ENCODE data around the gene CCDC85C.

The CCDC85C gene

DNA sequence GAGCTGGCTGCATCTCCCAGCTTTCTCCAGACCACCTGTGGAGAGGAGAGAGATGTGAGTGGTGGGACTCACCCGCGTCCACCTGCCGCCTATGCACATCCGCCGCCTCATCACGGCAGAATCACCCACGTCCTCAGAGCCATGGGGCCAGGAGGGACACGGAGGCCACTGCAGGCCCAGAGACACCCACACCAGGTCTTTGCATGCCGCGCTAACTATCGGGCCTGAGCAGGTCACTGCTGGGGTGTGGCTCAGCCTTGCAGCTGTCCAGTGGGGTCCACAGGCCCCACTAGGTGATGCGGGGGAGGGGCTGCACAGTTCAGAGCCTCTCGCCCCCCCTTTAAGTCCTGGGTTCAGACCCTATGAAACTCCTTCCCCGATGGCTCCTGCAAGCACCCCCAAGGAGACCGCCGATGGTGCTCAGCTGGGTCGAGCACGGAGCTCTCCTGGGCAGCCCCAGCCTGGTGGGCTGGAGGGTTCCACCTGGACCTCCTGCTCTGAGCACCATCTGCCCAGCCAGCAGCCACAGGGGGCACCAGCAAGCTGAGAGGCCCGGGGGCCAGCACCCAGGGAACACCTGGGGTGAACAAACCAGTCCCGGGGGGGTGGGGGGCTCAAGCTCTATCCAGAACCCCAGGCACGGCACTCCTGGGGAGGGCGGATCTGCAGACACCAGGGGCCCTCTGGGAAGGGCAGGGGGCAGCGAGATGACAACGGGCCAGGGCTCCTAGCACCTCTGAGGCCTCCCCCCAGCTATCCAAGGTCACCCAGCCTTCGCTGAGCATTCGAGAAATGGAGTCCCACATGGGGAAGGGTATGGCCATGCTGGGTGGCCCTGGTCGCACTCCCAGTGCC is 88.5 kb downstream of the CCDC85C start:
- H3K4me2 ChIP-seq = no peak overlapping the region
- H3K36me3 ChIP-seq (ENCODE audit: insufficient read depth) = no peaks in the 10 kb centered on the region
- H3K4me1 ChIP-seq (ENCODE audit: low read depth, poor library complexity, severe bottlenecking) = peaks cover 3% of the 10 kb centered on the region
- TF ChIP-seq, protein P1, sequence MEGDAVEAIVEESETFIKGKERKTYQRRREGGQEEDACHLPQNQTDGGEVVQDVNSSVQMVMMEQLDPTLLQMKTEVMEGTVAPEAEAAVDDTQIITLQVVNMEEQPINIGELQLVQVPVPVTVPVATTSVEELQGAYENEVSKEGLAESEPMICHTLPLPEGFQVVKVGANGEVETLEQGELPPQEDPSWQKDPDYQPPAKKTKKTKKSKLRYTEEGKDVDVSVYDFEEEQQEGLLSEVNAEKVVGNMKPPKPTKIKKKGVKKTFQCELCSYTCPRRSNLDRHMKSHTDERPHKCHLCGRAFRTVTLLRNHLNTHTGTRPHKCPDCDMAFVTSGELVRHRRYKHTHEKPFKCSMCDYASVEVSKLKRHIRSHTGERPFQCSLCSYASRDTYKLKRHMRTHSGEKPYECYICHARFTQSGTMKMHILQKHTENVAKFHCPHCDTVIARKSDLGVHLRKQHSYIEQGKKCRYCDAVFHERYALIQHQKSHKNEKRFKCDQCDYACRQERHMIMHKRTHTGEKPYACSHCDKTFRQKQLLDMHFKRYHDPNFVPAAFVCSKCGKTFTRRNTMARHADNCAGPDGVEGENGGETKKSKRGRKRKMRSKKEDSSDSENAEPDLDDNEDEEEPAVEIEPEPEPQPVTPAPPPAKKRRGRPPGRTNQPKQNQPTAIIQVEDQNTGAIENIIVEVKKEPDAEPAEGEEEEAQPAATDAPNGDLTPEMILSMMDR (conservative IDR thresholded peaks at IDR 0.05; ENCODE audit: low read depth, low read length) = no peak
- no peaks in the 10 kb centered on the region for H3K27me3 ChIP-seq (ENCODE audit: insufficient read depth, low read depth)
- H3K27ac ChIP-seq = no peak overlapping the region
- H3K9ac ChIP-seq = no peak overlapping the region
- H4K20me1 ChIP-seq (ENCODE audit: insufficient read depth) = no peaks in the 10 kb centered on the region
- no peak overlapping the region for H3K4me3 ChIP-seq (IDR thresholded peaks at IDR 0.05; ENCODE audit: insufficient read depth, low read depth, low read length)
- no peak overlapping the region for H2AFZ ChIP-seq (ENCODE audit: low read depth)
- no peaks in the 10 kb centered on the region for H3K79me2 ChIP-seq (ENCODE audit: insufficient read depth, low read depth)

- Histone ChIP-seq H3K4me1 (ENCODE audit: low read depth, poor library complexity, severe bottlenecking) (peaks cover 3% of the 10 kb centered on the region), H3K36me3 (ENCODE audit: insufficient read depth) (no peaks in the 10 kb centered on the region), H3K4me2 (no peak overlapping the region), H4K20me1 (ENCODE audit: insufficient read depth) (no peaks in the 10 kb centered on the region), H3K27me3 (ENCODE audit: insufficient read depth, low read depth) (no peaks in the 10 kb centered on the region), H3K79me2 (ENCODE audit: insufficient read depth, low read depth) (no peaks in the 10 kb centered on the region), H2AFZ (ENCODE audit: low read depth) (no peak overlapping the region), H3K27ac (no peak overlapping the region), H3K9ac (no peak overlapping the region), H3K4me3 (IDR thresholded peaks at IDR 0.05; ENCODE audit: insufficient read depth, low read depth, low read length) (no peak overlapping the region)
- TF ChIP-seq, protein P1 (conservative IDR thresholded peaks at IDR 0.05; ENCODE audit: low read depth, low read length) = no peak
Observed at GRCh38 chr14:99514552-99515300, 89.3 kb downstream of the CCDC85C start.

- Histone ChIP-seq H4K20me1 (ENCODE audit: insufficient read depth) (no peaks in the 10 kb centered on the region), H3K4me2 (no peak overlapping the region), H3K9ac (no peak overlapping the region), H2AFZ (ENCODE audit: low read depth) (no peak overlapping the region), H3K36me3 (ENCODE audit: insufficient read depth) (no peaks in the 10 kb centered on the region), H3K27me3 (ENCODE audit: insufficient read depth, low read depth) (no peaks in the 10 kb centered on the region), H3K27ac (no peak overlapping the region), H3K4me3 (IDR thresholded peaks at IDR 0.05; ENCODE audit: insufficient read depth, low read depth, low read length) (no peak overlapping the region), H3K4me1 (ENCODE audit: low read depth, poor library complexity, severe bottlenecking) (peaks cover 3% of the 10 kb centered on the region), H3K79me2 (ENCODE audit: insufficient read depth, low read depth) (no peaks in the 10 kb centered on the region)
- TF ChIP-seq, protein P1 (conservative IDR thresholded peaks at IDR 0.05; ENCODE audit: low read depth, low read length) = no peak
Observed at GRCh38 chr14:99513946-99514551, 90.0 kb downstream of the CCDC85C start.

DNA sequence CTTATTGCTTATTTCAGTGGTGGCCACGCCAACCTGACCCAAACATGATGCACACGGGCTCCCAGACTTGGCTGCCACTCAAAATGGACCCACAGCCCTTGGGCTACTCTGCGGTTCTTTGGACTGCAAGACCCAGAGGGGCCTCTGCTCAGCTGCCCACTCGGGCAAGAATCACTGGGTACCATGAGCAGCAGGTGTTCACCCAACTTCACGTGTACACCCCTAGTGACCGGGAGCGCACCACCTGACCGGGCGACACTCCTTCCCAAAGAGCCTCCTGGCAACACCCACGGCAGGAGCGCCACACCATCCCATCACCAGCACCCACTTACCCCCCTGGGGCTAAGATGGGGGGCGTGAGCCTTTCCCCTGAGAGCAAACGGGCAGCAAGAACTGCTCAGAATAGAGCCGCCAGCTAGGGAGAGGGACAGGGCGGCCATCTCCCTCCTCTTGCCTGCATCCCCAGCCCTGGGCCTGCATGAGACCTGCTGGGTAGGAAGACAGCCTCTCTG is 90.8 kb downstream of the CCDC85C start:
- no peak overlapping the region for H2AFZ ChIP-seq (ENCODE audit: low read depth)
- H3K27me3 ChIP-seq (ENCODE audit: insufficient read depth, low read depth) = no peaks in the 10 kb centered on the region
- no peaks in the 10 kb centered on the region for H3K36me3 ChIP-seq (ENCODE audit: insufficient read depth)
- H3K4me2 ChIP-seq = no peak overlapping the region
- no peak overlapping the region for H3K4me3 ChIP-seq (IDR thresholded peaks at IDR 0.05; ENCODE audit: insufficient read depth, low read depth, low read length)
- peaks cover 5% of the 10 kb centered on the region for H3K4me1 ChIP-seq (ENCODE audit: low read depth, poor library complexity, severe bottlenecking)
- no peaks in the 10 kb centered on the region for H4K20me1 ChIP-seq (ENCODE audit: insufficient read depth)
- no peak overlapping the region for H3K9ac ChIP-seq
- H3K79me2 ChIP-seq (ENCODE audit: insufficient read depth, low read depth) = no peaks in the 10 kb centered on the region
- TF ChIP-seq, protein P1 (conservative IDR thresholded peaks at IDR 0.05; ENCODE audit: low read depth, low read length) = no peak
- H3K27ac ChIP-seq = no peak overlapping the region

Data from KMS-11 (cell line).